ENCODE measurements around the gene HMSD. TPM values are rescaled to one million over a fixed set of nuclear protein-coding genes. Genes with fewer than 3 reads are reported as not detected.
A peak's percentile ranks its signal among the peaks of the same experiment; 100 is the strongest.

The HMSD gene
- under 1 TPM in 2 of 4 donors, not detected in 2; 0.18 to 0.19 TPM for total RNA-seq

- TF ChIP-seq CTCF (IDR thresholded peaks at IDR 0.05) (peak; percentile 28 to 59 (median 41)), POLR2A (IDR thresholded peaks at IDR 0.05) (no peak)
- Histone ChIP-seq H3K36me3 (no peaks in the 10 kb centered on the region), H3K4me1 (peaks cover 3 to 15% (median 4%) of the 10 kb centered on the region in 3 donors), H3K9me3 (no peaks in the 10 kb centered on the region), H3K27me3 (peaks cover 0 to 13% (median 0%) of the 10 kb centered on the region in 4 donors), H3K4me3 (peak within 1 kb of the TSS; percentile 14 to 60 (median 37)), H3K27ac (peak within 1 kb of the TSS in 2 of 4 donors; percentile 14 to 36)
- 2 to 6% methylated on average over 19 of the region's 35 CpGs for WGBS, 2 donors
- intact Hi-C loops (cut with DNase I) = no loop called here
- no peak for DNase-seq
Observed at GRCh38 chr18:63949068-63949737, at the start of gene HMSD. HMSD (plus strand) TSS chr18:63949301; CDS start chr18:63953456, 4,155 bp downstream.

GRCh38 chr18:63903851-63904570 is 45.1 kb upstream of the HMSD start:
- intact Hi-C loops (cut with DNase I) = no loop called here
- no peak overlapping the region for H3K4me3 ChIP-seq
- peaks cover 0 to 39% (median 0%) of the 10 kb centered on the region in 3 donors for H3K36me3 ChIP-seq
- no peaks in the 10 kb centered on the region for H3K9me3 ChIP-seq
- no peaks in the 10 kb centered on the region for H3K27me3 ChIP-seq
- peaks cover 0 to 9% (median 0%) of the 10 kb centered on the region in 3 donors for H3K4me1 ChIP-seq
- no peak for DNase-seq
- TF ChIP-seq CTCF (IDR thresholded peaks at IDR 0.05) (no peak), POLR2A (IDR thresholded peaks at IDR 0.05) (no peak)
- 75 to 79% methylated on average over 1 of the region's 1 CpG for WGBS, 2 donors
- no peak overlapping the region for H3K27ac ChIP-seq

GRCh38 chr18:63904694-63905093 is 44.4 kb upstream of the HMSD start:
- H3K4me3 ChIP-seq = no peak overlapping the region
- 79% methylated on average over 1 of the region's 1 CpG for WGBS, 2 donors
- no peak overlapping the region for H3K27ac ChIP-seq
- no peak for DNase-seq
- H3K9me3 ChIP-seq = no peaks in the 10 kb centered on the region
- intact Hi-C loops (cut with DNase I) = no loop called here
- TF ChIP-seq CTCF (IDR thresholded peaks at IDR 0.05) (no peak), POLR2A (IDR thresholded peaks at IDR 0.05) (no peak)
- peaks cover 0 to 33% (median 0%) of the 10 kb centered on the region in 3 donors for H3K36me3 ChIP-seq
- H3K4me1 ChIP-seq = peaks cover 0 to 14% (median 0%) of the 10 kb centered on the region in 3 donors
- no peaks in the 10 kb centered on the region for H3K27me3 ChIP-seq

- H3K4me3 ChIP-seq = no peak overlapping the region
- no peak for DNase-seq
- H3K27me3 ChIP-seq = no peaks in the 10 kb centered on the region
- H3K27ac ChIP-seq = no peak overlapping the region
- H3K36me3 ChIP-seq = peaks cover 0 to 29% (median 0%) of the 10 kb centered on the region in 3 donors
- WGBS, 2 donors = 81 to 96% methylated on average over 2 of the region's 2 CpGs
- intact Hi-C loops (cut with DNase I) = no loop called here
- H3K4me1 ChIP-seq = peaks cover 0 to 21% (median 0%) of the 10 kb centered on the region in 3 donors
- H3K9me3 ChIP-seq = no peaks in the 10 kb centered on the region
- TF ChIP-seq CTCF (IDR thresholded peaks at IDR 0.05) (no peak), POLR2A (IDR thresholded peaks at IDR 0.05) (no peak)
Observed at GRCh38 chr18:63905361-63905760, 43.7 kb upstream of the HMSD start.

GRCh38 chr18:63906056-63906455 is 43.0 kb upstream of the HMSD start:
- H3K27ac ChIP-seq = no peak overlapping the region
- no peaks in the 10 kb centered on the region for H3K9me3 ChIP-seq
- no peaks in the 10 kb centered on the region for H3K27me3 ChIP-seq
- H3K4me1 ChIP-seq = peaks cover 0 to 24% (median 0%) of the 10 kb centered on the region in 3 donors
- no peak for DNase-seq
- H3K4me3 ChIP-seq = no peak overlapping the region
- 80 to 88% methylated on average over 1 of the region's 1 CpG for WGBS, 2 donors
- no peak for TF ChIP-seq POLR2A (IDR thresholded peaks at IDR 0.05)
- no peak for TF ChIP-seq CTCF (IDR thresholded peaks at IDR 0.05)
- intact Hi-C loops (cut with DNase I) = no loop called here
- peaks cover 0 to 24% (median 0%) of the 10 kb centered on the region in 3 donors for H3K36me3 ChIP-seq
